Measurements from ENCODE around the gene SLC35E1.

DNA sequence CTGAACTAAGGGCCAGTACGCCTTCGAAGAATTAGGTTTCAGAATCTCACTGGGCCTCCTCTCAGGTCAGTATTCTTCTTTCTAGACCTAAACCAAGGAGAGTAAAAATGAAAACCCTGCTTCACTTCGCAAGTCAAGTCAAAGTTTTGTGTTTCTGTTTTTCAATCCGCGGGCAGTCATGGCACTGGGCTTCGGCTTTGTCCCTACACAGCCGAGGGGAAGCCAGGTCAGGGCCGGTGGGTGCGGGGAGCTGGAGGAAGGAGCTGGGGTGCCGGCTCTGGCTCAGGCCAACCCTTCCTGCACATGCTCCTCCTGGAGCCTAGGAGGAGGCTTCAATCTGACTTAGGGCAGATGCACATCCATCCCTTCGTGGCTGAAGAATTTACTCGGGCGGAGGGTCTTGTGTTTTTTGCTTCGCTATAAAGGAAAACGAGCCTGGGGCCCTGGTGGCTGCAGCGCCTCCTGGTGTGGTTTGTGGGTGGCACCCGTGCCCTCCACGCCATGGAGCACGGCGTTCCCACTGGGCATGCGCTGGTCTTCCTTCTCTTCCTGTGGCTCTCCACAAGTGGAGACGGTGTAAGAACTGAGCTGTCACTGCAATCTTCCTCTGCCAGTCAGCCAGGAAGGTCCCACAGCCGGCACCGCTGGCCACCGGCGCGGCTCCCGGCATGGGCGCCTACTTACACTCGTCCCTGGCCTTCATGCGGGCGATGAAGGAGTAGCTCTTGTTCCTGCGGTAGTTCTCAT lies 53.6 kb downstream of the SLC35E1 start:
- TF ChIP-seq, protein P1, sequence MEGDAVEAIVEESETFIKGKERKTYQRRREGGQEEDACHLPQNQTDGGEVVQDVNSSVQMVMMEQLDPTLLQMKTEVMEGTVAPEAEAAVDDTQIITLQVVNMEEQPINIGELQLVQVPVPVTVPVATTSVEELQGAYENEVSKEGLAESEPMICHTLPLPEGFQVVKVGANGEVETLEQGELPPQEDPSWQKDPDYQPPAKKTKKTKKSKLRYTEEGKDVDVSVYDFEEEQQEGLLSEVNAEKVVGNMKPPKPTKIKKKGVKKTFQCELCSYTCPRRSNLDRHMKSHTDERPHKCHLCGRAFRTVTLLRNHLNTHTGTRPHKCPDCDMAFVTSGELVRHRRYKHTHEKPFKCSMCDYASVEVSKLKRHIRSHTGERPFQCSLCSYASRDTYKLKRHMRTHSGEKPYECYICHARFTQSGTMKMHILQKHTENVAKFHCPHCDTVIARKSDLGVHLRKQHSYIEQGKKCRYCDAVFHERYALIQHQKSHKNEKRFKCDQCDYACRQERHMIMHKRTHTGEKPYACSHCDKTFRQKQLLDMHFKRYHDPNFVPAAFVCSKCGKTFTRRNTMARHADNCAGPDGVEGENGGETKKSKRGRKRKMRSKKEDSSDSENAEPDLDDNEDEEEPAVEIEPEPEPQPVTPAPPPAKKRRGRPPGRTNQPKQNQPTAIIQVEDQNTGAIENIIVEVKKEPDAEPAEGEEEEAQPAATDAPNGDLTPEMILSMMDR (IDR thresholded peaks at IDR 0.05), result no peak
- TF ChIP-seq POLR2A (IDR thresholded peaks at IDR 0.05) (no peak), POLR2AphosphoS5 (IDR thresholded peaks at IDR 0.05) (no peak)

All from breast epithelium (tissue), 3 donors.